ENCODE results near the gene SIRT5.

SIRT5 gene

GRCh38 chr6:13553646-13554045 is 20.8 kb upstream of the SIRT5 start:
- DNase-seq, result no peak

DNA sequence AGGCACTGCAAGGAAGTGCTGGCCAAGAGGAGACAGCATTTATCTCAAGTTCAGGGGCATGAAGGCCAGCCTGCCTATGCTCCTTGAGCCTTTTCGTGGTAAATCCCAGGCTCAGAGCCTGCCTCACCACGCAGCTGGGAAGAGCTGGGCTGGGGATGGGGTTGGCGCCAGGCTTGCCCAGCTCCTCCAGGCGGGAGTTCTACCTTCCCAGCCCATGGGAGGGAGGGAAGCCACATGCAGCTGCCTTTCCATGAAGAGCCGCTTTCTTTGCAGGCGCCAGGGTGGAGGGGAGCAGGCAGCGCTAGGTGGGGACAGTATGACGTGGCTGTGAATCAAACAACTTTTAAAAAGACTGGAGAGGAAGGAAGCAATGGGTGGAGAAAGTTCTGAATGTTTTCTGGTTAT is 19.5 kb upstream of the SIRT5 start:
- peak in 6 of 14 donors; percentile 15 to 46 (median 33) for DNase-seq

DNA sequence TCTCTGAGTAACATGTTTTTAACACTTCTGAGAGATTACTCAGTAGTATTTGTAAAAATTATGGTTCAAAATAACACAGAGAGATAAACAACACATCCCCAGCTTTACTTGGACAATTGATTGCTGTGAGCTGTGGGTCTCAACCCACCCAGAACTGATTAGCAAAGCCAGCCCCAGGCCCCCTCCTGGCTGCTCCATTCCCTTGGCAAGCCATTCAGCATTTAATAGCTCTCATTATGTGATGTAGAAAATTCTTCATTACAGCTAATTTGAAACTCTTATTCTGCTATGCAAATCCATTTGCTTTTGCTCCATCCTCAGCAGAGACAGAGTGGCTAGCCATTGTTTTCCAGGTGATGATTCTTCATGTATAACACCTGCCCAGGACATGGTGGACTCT is 16.6 kb upstream of the SIRT5 start:
- no peak for DNase-seq

GRCh38 chr6:13558718-13559117 is 15.7 kb upstream of the SIRT5 start:
- DNase-seq, result peak in 4 of 14 donors; percentile 9 to 48 (median 19)

DNA sequence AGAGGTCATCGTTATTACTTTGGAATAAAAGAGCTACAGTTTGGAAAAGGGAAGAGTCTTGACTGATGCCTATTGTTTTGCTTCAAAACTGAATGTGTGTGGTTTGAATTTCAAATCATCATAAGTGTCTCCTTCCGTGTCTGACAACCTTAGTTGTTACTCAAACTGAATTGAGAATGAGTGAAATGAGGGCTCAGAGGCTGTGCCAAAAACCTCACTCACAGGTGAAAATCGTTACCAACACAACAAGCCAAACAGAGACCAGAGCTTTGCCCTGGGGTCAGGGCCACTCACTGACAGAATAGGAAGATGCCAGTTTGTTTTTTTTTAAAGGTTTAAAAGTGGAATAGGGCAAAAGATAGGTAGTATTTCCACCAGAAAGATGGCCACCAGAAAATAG is 15.2 kb upstream of the SIRT5 start:
- DNase-seq, result peak in 1 of 14 donors; percentile 22

GRCh38 chr6:13559968-13560650 is 14.3 kb upstream of the SIRT5 start:
- no peak for DNase-seq

GRCh38 chr6:13560651-13561044 is 13.8 kb upstream of the SIRT5 start:
- no peak for DNase-seq

- no peak for DNase-seq
Measured at GRCh38 chr6:13561624-13562267, 12.7 kb upstream of the SIRT5 start.

DNA sequence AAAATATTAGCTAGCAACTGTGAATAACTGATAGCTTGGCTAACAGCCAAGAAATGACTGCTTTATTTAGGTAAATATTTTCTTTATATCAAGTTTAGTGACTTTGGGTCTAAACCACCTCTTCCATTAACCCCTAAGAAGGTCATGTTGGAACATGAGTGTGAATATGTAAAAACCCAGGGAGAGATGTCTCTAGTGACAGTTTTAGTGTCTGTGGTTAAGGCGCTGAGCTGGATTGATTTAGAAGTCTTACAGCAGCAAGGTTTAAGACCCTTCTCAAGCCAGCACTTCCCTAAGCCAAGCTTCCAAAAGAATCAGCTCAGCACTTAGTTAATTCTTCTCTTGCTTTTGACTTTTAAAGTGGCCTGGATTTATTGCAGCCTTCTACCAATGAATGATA is 11.4 kb upstream of the SIRT5 start:
- no peak for DNase-seq

- no peak for DNase-seq
Measured at GRCh38 chr6:13565921-13566320, 8.5 kb upstream of the SIRT5 start.

DNA sequence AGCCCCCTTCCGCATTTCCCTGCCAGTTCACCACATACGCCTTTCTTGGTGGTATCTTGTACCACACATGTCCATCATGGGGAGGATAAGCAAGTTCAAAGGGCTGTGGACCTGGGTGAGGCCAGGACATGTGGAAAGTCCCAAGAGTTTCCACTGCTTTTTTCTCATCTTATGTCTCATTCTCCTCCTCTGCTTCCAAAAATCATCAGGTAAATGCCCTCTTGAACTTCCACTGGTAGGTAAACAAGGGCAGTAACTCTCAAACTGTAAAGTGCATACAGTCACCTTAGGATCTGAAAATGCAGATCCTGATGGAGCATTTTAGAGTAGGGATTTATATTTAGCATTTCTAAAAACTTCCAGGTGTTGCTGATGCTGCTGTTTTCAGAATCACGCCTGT is 7.9 kb upstream of the SIRT5 start:
- DNase-seq, result no peak

DNA sequence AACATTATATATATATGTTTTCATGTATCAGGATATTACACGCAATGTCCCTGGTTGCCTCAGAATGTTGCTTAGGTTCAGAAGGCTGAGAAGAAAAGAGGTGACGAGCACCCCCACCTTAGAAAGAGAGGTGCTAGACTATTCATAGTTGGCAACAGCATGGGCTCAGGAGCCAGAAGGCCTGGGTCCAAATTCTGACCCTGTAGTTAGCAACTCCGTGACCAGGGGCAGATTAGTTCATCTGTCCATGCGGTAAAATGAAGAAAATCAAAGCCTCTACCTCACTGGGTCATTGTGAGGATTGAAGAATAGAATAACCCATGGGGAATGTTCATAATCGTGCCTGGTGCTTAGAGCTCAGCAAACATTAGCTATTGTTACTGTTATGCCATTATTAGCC is 5.4 kb upstream of the SIRT5 start:
- DNase-seq, result no peak

GRCh38 chr6:13572240-13572639 is 2.2 kb upstream of the SIRT5 start:
- DNase-seq, result no peak

DNA sequence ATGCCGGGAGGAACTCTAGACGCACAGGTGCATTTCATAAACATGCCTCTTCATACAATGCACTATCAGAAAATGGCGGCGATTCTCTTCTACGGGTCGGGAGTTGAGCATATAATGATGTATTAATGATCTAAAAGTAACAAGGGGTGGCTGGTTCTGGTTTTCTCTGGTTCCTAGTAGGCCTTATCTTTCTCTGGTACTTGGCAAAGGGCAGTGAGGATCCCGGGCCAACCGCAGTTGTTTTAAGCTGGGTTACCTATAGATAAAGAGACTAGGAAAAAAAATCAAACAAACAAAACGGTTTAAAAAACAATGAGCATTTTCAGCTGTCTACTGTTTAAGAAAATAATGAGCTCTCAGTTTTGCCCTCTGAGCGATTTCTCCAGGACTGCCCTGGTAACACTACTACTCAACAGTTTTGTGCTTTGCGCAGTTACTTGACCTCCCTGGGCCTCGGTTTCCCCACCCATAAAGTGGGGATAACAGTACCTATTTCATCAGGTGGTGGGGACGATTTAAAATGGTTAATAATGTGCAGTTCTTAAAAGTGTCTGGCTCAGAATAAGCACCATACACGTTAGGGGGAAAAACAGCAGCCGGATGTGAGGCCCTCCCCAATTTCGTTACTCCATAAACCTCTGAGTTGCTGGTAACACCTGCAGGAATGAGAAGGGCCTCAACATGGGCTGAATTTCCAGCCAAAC is 1.3 kb upstream of the SIRT5 start:
- DNase-seq, result no peak

DNA sequence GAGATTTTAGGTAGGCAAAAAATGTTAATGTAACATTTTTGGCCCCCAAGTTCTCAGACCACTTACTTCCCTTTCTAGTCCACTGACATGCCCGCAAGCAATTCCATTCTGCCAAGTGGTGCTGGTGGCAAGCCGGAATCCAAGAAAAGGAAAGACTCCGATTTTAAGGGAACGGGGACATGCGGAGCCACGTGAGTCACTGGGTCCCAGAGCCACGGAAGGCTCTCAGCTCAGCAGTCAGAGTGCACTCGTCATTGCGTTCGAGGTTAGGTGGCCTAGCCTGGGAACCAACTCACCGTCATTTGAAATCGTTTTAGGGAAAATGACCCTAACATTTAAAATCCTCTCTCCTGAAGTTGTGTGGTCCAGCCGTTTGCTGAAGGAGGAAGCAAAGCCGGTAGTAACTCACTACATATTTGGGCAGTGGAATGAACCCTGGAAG is 711 bp upstream of the SIRT5 start:
- peak in 9 of 14 donors; percentile 24 to 63 (median 47) for DNase-seq

GRCh38 chr6:13574149-13574570 is 241 bp upstream of the SIRT5 start:
- DNase-seq, result peak in 13 of 14 donors; percentile 51 to 91 (median 87)

DNA sequence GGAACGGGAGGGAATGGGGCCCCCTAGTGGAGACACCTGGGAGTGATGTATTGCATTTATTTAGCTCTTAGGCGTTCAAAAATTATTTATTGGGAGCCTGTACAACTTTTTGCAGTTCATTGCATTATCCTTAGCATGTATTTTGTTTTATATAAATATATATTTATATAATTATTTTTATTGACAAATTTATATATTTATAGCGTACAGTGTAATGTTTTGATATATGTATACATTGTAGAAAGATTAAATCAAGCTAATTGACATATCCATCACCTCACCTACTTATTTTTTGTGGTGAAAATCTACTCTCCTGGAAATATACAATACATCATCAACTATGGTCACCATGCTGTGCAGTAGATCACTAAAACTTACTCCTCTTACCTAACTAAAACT is 975 bp downstream of the SIRT5 start:
- no peak for DNase-seq

DNA sequence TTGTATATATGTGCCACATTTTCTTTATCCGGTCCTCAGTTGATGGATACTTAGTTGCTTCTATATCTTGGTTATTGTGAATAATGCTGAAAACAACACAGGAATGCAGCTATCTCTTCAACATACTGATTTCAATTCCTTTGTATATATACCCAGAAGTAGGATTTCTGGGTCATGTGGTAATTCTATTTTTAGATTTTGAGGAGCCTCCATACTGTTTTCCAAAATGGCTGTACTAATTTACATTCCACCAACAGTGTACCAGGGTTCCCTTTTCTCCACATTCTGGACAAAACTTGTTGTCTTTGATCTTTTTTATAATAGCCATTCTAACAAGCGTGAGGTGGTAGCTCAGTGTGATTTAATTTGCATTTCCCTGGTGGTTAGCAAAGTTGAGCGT is 1.6 kb downstream of the SIRT5 start:
- no peak for DNase-seq

DNA sequence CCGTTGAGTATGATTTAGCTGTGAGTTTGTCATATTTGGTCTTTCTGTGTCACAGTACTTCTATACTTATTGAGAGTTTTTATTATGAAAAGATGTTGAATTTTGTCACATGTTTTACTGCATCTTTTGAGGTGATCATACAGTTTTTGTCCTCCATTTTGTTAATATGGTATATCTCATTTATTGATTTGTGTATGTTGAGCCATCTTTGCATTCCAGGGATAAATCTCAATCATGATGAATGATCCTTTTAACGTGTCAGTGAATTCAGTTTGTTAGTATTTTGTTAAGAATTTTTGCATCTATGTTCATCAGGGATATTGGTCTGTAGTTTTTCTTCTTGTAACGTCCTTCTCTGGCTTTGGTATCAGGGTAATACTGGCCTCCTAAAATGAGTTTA is 3.5 kb downstream of the SIRT5 start:
- no peak for DNase-seq

DNA sequence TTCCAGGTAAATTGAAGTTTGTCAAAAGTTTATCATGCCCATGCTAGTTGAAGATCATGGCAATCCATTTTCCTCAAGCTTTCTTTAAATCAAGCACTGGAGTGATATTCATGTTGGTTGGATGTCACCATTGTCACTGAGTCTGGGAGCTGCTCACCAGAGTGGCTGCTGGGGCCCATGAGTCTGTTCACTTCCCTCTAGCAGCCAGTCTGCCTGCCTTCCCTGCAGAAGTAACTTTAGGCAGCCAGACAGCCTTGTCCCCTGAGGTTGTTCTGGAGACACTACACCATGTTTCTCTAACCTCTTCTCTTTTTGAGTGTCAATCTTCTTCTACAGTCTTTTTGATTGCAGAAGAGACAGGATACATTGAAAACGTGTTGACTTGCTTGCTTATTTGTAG is 5.5 kb downstream of the SIRT5 start:
- no peak for DNase-seq

DNA sequence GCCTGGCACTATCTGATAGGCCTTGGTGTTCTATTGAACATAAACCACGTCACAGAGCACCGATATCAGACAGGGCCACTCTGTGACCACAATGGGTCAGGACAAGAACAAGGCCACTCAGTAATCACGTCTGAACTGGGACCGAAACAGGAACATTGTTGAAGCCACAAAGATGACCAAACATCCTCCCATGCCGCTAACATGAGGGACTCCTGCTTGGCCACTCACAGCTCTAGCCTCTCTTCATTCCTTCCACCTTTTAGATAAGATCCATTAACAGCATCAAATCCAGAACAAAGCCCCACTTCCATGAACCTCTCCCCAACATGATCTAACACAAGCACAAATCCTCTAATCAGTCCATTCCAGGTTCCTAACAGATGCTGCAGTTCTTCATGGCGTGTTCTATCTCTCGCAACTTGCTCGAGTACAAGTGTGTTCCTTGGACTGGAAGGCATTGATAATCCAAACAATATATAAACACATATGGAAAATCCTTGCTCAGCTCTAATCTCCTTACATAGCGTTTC is 7.4 kb downstream of the SIRT5 start:
- peak in 2 of 14 donors; percentile 12 to 17 for DNase-seq

- no peak for DNase-seq
Measured at GRCh38 chr6:13586603-13587542, 12.5 kb downstream of the SIRT5 start.
